Urinary bladder (tissue), 4 donors: ENCODE data around the gene PPY. TPM values are rescaled to one million over a fixed set of nuclear protein-coding genes. Genes with fewer than 3 reads are reported as not detected.
"Not testable (repeated sequence)": the region's sequence is repeated elsewhere in the genome, so short reads cannot be mapped to it uniquely, and the experiment has no call there.

Experiments
- DNase-seq: peaks from one replicate; pipeline ENCODE4 v3.0.0-alpha.2; 2015; ENCODE audit errors: extremely low spot score
- H3K27ac ChIP-seq: one replicate; pipeline ENCODE4 v1.5.1; 2013; ENCODE audit warnings: low read depth, mild to moderate bottlenecking, moderate library complexity
- H3K36me3 ChIP-seq: one replicate; pipeline ENCODE4 v1.6.1; 2013; ENCODE audit warnings: mild to moderate bottlenecking, moderate library complexity; ENCODE audit not compliant: insufficient read depth
- H3K4me1 ChIP-seq: one replicate; pipeline ENCODE4 v1.6.1; 2013; ENCODE audit warnings: mild to moderate bottlenecking, moderate library complexity; ENCODE audit not compliant: insufficient read depth
- H3K4me3 ChIP-seq: one replicate; pipeline ENCODE4 v1.5.1; 2013; ENCODE audit warnings: low read depth, low read length
- WGBS: extraction: QIAGEN DNeasy Blood & Tissue Kit; methylation state at CpG from one replicate; pipeline ENCODE4 v1.1.7; 2013; 5-methylcytosine and 5-hydroxymethylcytosine counted together
- polyA plus RNA-seq: library from polyadenylated mRNA; stranded (reverse); fragments of 200-250 nt; gene quantifications from one replicate; pipeline ENCODE4 v1.2.3, GENCODE V29; 2013
- total RNA-seq: library from RNA; depleted of rRNA; stranded (reverse); fragments of >200 nt; gene quantifications from one replicate; pipeline ENCODE4 v1.2.3, GENCODE V29; 2014
- donor health status: healthy with polysubstance abuse.
- donor health status: healthy.

PPY gene
- total and polyA plus RNA-seq, 2 donors = not detected

GRCh38 chr17:43975898-43976297 lies 33.6 kb upstream of the PPY start:
- 72% methylated on average over 15 of the region's 27 CpGs for WGBS
- DNase-seq = no peak
- no peaks in the 10 kb centered on the region for H3K36me3 ChIP-seq
- no peak overlapping the region for H3K4me3 ChIP-seq
- H3K4me1 ChIP-seq = no peaks in the 10 kb centered on the region
- H3K27ac ChIP-seq = no peak overlapping the region

- H3K4me1 ChIP-seq = no peaks in the 10 kb centered on the region
- 41% methylated on average over 14 of the region's 14 CpGs for WGBS
- no peak overlapping the region for H3K27ac ChIP-seq
- H3K4me3 ChIP-seq = no peak overlapping the region
- H3K36me3 ChIP-seq = no peaks in the 10 kb centered on the region
- DNase-seq = no peak
Observed at GRCh38 chr17:43974382-43975266, 32.3 kb upstream of the PPY start.

DNA sequence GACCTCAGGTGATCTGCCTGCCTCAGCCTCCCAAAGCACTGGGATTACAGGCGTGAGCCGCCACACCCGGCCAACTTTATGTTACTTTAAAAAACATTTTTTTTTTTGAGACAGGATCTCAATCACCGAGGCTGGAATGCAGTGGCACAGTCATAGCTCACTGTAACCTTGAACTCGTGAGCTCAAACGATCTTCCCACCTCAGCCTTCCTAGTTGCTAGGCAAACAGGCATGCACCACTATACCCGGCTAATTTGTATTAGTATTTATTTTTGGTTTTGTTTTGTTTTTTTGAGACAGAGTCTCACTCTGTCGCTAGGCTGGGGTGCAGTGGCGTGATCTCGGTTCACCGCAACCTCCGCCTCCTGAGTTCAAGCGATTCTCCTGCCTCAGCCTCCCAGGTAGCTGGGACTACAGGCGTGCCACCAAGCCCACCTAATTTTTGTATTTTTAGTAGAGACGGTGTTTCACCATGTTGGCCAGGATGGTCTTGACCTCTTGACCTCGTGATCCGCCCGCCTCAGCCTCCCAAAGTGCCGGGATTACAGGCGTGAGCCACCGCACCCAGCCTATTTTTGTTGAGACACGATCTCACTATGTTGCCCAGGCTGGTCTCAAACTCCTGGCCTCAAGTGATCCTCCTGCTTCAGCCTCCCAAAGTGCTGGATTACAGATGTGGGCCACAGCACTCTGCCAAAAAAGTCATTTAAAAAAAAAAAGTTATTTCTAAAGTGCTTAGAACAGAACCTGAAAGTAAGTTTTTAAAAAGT lies 30.4 kb upstream of the PPY start:
- WGBS = 85% methylated on average over 22 of the region's 22 CpGs
- H3K4me3 ChIP-seq, H3K36me3 ChIP-seq, H3K27ac ChIP-seq, DNase-seq, H3K4me1 ChIP-seq: not testable (repeated sequence)

DNA sequence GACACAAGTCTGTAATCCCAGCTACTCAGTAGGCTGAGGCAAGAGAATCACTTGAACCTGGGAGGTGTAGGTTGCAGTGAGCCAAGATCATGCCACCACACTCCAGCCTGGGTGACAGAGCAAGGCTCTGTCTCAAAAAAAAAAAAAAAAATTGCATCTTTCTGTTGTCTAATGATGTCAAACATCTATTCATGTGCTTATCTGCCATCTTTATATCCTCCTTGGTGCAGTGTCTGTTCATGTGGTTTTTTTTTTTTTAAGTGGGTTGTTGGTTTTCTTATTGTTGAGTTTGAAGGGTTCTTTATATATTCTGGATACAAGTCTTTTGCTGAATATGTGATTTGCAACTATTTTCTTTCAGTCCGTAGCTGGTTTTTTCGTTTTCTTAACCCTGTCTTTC lies 29.2 kb upstream of the PPY start:
- not testable (repeated sequence) for H3K4me3 ChIP-seq, H3K27ac ChIP-seq, DNase-seq, H3K36me3 ChIP-seq, H3K4me1 ChIP-seq
- 39% methylated on average over 2 of the region's 2 CpGs for WGBS

DNA sequence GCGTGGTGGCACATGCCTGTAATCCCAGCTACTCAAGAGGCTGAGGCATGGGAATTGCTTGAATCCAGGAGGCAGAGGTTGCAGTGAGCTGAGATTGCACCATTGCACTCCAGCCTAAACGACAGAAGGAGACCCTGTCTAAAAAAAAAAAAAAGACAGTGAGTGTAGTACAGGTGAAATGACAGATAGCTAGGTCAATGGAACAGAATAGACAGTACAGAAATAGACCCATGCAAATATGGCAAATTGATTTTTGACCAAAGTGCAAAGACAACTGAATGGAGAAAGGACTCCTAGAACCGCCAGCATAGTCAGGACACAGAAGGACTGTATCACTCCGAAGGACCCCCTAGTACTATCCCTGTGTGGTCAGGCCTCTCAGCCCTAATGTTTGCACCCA lies 28.1 kb upstream of the PPY start:
- Histone ChIP-seq H3K27ac (no peak overlapping the region), H3K36me3 (no peaks in the 10 kb centered on the region), H3K4me3 (no peak overlapping the region), H3K4me1 (no peaks in the 10 kb centered on the region)
- no peak for DNase-seq
- 70% methylated on average over 4 of the region's 4 CpGs for WGBS

DNA sequence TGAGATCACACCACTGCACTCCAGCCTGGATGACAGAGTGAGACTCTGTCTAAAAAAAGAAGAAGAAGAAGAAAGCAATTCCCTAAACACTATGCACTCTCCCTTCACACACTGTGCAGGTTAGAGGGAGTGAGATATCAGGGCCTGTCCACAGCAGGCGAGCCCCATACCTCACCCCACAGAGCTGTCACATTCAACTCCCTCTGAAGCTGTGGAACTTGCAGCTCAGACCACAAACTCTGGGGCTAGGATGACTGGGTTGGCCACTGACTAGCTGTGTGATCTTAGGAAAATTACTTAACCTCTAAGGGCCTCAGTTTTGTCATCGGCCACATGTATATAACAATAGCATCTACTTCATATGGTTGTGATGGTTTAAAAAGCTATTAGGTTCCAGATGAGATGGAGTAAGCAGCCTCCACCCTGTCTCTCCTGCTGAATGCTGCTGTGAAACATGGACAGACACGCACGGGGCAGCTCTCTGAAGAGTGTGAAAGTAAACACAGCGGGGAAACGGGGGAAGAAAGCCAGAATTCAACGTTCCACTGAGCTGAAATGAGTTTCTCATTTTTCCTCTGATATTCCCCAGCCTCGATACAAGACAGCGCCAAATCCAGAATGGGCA lies 25.1 kb upstream of the PPY start:
- WGBS = 33% methylated on average over 9 of the region's 9 CpGs
- H3K4me1 ChIP-seq = no peaks in the 10 kb centered on the region
- H3K27ac ChIP-seq = no peak overlapping the region
- H3K36me3 ChIP-seq = no peaks in the 10 kb centered on the region
- no peak for DNase-seq
- no peak overlapping the region for H3K4me3 ChIP-seq

DNA sequence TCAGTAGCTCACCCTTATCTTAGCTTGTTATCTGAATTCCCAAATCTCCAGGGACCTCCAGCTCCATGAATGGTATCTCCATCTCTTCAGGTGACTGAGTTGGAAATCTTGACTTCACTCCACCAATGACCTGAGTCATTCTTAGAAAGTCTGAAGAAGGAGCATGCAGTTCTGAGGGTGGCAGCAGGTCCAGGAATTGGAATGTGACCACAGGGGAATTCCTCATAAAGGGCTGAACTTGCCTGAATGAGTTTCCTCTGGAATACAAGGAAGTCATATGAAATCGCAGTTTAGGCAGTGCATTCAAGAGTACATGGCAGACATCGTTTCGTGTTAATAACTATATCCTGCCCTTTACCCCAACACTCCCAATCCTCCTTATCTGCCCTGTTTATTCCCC lies 24.0 kb upstream of the PPY start:
- H3K36me3 ChIP-seq = no peaks in the 10 kb centered on the region
- 73% methylated on average over 3 of the region's 3 CpGs for WGBS
- DNase-seq = no peak
- H3K4me3 ChIP-seq = no peak overlapping the region
- H3K4me1 ChIP-seq = no peaks in the 10 kb centered on the region
- H3K27ac ChIP-seq = no peak overlapping the region

DNA sequence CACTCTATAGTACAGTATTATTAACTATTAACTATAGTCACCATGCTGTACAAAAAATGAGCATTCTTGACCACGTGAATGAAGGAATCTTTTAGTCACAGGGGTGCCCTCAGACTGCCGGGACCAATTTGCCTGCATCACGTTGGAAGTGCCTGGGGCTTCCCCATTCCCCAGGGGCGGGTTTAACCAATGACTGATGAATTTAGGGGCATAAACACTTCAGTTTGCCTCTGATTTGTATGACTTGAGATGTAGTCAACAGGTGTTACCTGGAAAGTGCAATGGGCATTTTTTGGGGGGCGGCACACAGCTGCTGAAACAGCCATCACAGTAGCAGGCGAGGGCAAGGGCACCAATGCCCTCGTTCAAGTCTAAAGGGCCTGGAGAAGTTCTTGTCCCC lies 20.2 kb upstream of the PPY start:
- Histone ChIP-seq H3K4me1 (no peaks in the 10 kb centered on the region), H3K36me3 (no peaks in the 10 kb centered on the region), H3K4me3 (no peak overlapping the region), H3K27ac (no peak overlapping the region)
- WGBS = 55% methylated on average over 7 of the region's 7 CpGs
- no peak for DNase-seq

- Histone ChIP-seq H3K27ac (no peak overlapping the region), H3K36me3 (no peaks in the 10 kb centered on the region), H3K4me3 (no peak overlapping the region), H3K4me1 (no peaks in the 10 kb centered on the region)
- DNase-seq = no peak
- 75% methylated on average over 2 of the region's 2 CpGs for WGBS
Observed at GRCh38 chr17:43961954-43962353, 19.7 kb upstream of the PPY start.

DNA sequence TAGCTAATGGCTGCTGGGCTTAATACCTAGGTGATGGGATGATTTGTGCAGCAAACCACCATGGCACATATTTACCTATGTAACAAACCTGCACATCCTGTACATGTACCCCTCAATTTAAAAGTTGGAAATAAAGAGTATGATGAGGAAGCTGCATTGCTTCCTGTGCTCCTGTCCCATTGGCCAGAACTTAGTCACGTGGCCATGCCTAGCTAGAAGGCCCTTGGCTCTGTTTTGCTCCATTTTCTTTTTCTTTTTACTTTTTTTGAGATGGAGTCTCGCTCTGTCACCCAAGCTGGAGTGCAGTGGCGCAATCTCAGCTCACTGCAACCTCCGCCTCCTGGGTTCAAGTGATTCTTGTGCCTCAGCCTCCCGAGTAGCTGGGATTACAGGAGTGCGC lies 19.0 kb upstream of the PPY start:
- H3K36me3 ChIP-seq, H3K27ac ChIP-seq, DNase-seq, H3K4me3 ChIP-seq, H3K4me1 ChIP-seq: not testable (repeated sequence)
- 90% methylated on average over 6 of the region's 6 CpGs for WGBS

DNA sequence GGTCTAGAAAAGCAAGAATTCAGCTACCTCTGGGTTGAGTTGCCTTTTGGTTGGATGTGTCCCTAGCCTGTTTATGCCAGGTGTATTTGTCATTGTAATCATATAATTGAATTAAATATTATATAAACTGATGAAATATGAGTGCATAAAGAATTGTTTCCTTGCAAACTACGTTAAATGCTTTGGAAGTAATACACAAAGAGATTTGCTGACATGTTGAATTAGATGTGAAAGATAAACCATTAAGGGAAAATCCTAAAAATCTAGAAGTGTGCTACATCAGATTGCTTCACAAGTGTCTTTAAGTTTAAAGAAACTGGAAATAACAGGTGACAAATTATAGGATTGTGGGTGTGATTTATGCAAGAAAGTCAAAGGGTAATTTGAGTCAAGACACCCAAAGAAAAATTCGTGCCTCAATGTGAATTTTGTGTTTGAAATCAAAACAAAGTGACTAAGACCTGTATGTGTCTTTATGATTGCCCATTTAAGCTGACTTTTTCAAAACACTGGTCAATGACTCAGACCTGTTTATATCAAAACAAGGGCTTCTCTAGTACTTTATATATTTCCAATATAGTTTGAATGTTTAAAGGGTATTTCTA lies 16.6 kb upstream of the PPY start:
- Histone ChIP-seq H3K36me3 (no peaks in the 10 kb centered on the region), H3K4me3 (no peak overlapping the region), H3K27ac (no peak overlapping the region), H3K4me1 (no peaks in the 10 kb centered on the region)
- DNase-seq = no peak
- 64% methylated on average over 2 of the region's 2 CpGs for WGBS

- Histone ChIP-seq H3K4me1 (no peaks in the 10 kb centered on the region), H3K4me3 (no peak overlapping the region), H3K36me3 (no peaks in the 10 kb centered on the region), H3K27ac (no peak overlapping the region)
- DNase-seq = no peak
- WGBS = 76% methylated on average over 8 of the region's 8 CpGs
Observed at GRCh38 chr17:43956222-43956621, 13.9 kb upstream of the PPY start.

GRCh38 chr17:43953746-43954145 lies 11.5 kb upstream of the PPY start, which contains the start of gene PYY:
Gene PYY (minus strand): TSS chr17:43953940. CDS start chr17:43953483, 457 bp downstream.
- H3K4me3 ChIP-seq = no peak within 1 kb of the TSS
- WGBS = 32% methylated on average over 11 of the region's 11 CpGs
- H3K27ac ChIP-seq = no peak within 1 kb of the TSS
- DNase-seq = no peak
- H3K36me3 ChIP-seq = no peaks in the 10 kb centered on the region
- H3K4me1 ChIP-seq = no peaks in the 10 kb centered on the region
